ENCODE data around the gene ITGAL. TPM values are rescaled to one million over a fixed set of nuclear protein-coding genes. Genes with fewer than 3 reads are reported as not detected.

Gene ITGAL
- polyA plus RNA-seq, 1 donor (not counting 4 experiments of a cell fraction or from before 2014, with no cell fraction given), result not detected

DNA sequence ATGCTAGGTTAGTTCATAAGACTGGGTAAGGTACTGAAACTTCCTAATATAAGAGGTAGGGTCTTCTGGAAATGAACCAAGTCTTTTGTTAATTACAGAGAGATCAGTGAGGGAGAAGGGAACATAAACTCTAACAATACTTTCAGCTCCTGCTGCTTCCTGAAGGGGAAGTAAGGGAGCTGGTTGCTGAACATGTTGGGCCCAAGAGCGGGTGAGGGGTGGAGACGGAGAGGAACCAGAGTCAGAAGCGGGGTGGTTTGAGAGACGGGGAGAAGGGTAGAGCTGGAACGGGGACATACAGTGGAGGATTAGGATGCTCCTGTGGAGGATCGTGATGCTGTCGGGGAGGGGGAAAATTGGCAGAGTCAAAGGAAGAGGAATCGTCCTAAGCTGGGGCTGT lies 73.6 kb downstream of the ITGAL start:
- H3K9me1 ChIP-seq (ENCODE audit: control insufficient read depth, extremely low read depth, insufficient read depth, low read length), result no peaks in the 10 kb centered on the region
- H3K9ac ChIP-seq (ENCODE audit: control insufficient read depth, extremely low read depth, insufficient read depth, low read length), result no peak overlapping the region
- no peak overlapping the region for H2AFZ ChIP-seq (ENCODE audit: control insufficient read depth, low read length)
- no peaks in the 10 kb centered on the region for H4K20me1 ChIP-seq (ENCODE audit: control insufficient read depth, extremely low read depth, insufficient read depth, low read length)
- H3K27me3 ChIP-seq (ENCODE audit: control insufficient read depth, extremely low read depth, insufficient read depth, low read length), result no peaks in the 10 kb centered on the region
- H3K4me1 ChIP-seq (ENCODE audit: control insufficient read depth, extremely low read depth, insufficient read depth, low read length), result peaks cover 5% of the 10 kb centered on the region
- FAIRE-seq (no peak), DNase-seq (ENCODE audit: low read depth, low spot score) (no peak)
- H3K36me3 ChIP-seq (ENCODE audit: control insufficient read depth in 2 of 2, extremely low read depth in 1 of 2, insufficient read depth in 2 of 2, low read length in 2 of 2), result no peaks in the 10 kb centered on the region
- H3K27ac ChIP-seq (ENCODE audit: control insufficient read depth, insufficient read depth, low read length), result no peak overlapping the region
- dilution Hi-C loops (cut with MboI; ENCODE audit: extremely low pct_ligation_motif_present, low sequenced_read_pairs), result no loop called here
- H3K4me3 ChIP-seq (ENCODE audit: control insufficient read depth in 2 of 3, extremely low read depth in 1 of 3, insufficient read depth in 2 of 3, low read depth in 1 of 3, low read length in 3 of 3), result no peak overlapping the region
- H3K4me2 ChIP-seq (ENCODE audit: control insufficient read depth, extremely low read depth, insufficient read depth, low read depth, low read length), result no peak overlapping the region
- TF ChIP-seq EZH2 (IDR thresholded peaks at IDR 0.05; ENCODE audit: low read length), result no peak
- TF ChIP-seq, protein P1, sequence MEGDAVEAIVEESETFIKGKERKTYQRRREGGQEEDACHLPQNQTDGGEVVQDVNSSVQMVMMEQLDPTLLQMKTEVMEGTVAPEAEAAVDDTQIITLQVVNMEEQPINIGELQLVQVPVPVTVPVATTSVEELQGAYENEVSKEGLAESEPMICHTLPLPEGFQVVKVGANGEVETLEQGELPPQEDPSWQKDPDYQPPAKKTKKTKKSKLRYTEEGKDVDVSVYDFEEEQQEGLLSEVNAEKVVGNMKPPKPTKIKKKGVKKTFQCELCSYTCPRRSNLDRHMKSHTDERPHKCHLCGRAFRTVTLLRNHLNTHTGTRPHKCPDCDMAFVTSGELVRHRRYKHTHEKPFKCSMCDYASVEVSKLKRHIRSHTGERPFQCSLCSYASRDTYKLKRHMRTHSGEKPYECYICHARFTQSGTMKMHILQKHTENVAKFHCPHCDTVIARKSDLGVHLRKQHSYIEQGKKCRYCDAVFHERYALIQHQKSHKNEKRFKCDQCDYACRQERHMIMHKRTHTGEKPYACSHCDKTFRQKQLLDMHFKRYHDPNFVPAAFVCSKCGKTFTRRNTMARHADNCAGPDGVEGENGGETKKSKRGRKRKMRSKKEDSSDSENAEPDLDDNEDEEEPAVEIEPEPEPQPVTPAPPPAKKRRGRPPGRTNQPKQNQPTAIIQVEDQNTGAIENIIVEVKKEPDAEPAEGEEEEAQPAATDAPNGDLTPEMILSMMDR (optimal IDR thresholded peaks at IDR 0.05 in 1 of 3, IDR thresholded peaks at IDR 0.05 in 1 of 3, conservative IDR thresholded peaks at IDR 0.05 in 1 of 3; ENCODE audit: extremely low read depth in 1 of 3, insufficient read depth in 2 of 3, low read length in 3 of 3), result no peak
- H3K9me3 ChIP-seq (ENCODE audit: control insufficient read depth, low read depth, low read length), result no peaks in the 10 kb centered on the region
- H3K79me2 ChIP-seq (ENCODE audit: control insufficient read depth, insufficient read depth, low read length), result no peaks in the 10 kb centered on the region

DNA sequence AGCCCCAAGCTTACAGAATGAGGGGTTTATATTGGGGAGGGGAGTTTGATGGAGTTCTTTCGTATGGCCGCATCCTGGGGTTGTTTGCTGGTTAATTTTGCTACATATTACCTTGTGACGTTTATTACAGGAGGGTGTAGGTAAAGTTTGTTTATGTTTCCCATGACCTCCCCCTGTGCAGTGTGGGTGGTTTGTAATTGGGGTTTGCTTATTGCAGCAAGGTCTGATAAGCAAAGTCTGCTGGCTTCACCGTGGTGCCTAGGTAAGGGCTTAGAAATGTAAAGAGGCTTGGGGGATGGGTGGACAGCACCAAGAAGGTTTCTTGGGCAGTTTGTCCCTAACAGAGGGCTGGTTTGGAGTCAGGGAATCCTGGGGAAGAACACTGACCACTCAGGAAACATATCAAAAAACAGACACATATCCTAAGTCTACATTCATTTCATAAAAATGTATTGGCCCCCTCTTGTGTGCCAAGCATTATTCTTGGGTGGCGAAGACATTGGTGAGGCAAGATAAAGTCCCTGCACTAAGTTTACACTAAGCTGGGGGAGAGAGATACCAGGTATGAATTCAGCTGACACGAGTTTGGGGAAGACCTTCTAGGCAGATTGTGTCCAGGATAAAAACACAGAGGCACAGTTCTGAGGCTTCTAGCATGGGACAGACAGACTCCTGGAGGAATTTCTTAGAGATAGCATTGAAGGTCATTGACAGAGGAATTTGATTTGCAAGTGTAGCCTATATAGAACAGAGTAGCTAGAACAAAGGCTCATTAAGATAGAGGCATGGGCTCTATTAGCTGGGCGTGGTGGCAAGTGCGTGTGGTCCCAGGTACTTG lies 76.1 kb downstream of the ITGAL start:
- Histone ChIP-seq H3K27me3 (ENCODE audit: control insufficient read depth, extremely low read depth, insufficient read depth, low read length) (no peaks in the 10 kb centered on the region), H2AFZ (ENCODE audit: control insufficient read depth, low read length) (no peak overlapping the region), H3K4me1 (ENCODE audit: control insufficient read depth, extremely low read depth, insufficient read depth, low read length) (peaks cover 5% of the 10 kb centered on the region), H3K79me2 (ENCODE audit: control insufficient read depth, insufficient read depth, low read length) (no peaks in the 10 kb centered on the region), H3K4me2 (ENCODE audit: control insufficient read depth, extremely low read depth, insufficient read depth, low read depth, low read length) (no peak overlapping the region), H3K36me3 (ENCODE audit: control insufficient read depth in 2 of 2, extremely low read depth in 1 of 2, insufficient read depth in 2 of 2, low read length in 2 of 2) (no peaks in the 10 kb centered on the region), H4K20me1 (ENCODE audit: control insufficient read depth, extremely low read depth, insufficient read depth, low read length) (no peaks in the 10 kb centered on the region), H3K9me3 (ENCODE audit: control insufficient read depth, low read depth, low read length) (no peaks in the 10 kb centered on the region), H3K9me1 (ENCODE audit: control insufficient read depth, extremely low read depth, insufficient read depth, low read length) (no peaks in the 10 kb centered on the region), H3K9ac (ENCODE audit: control insufficient read depth, extremely low read depth, insufficient read depth, low read length) (no peak overlapping the region), H3K27ac (ENCODE audit: control insufficient read depth, insufficient read depth, low read length) (no peak overlapping the region), H3K4me3 (ENCODE audit: control insufficient read depth in 2 of 3, extremely low read depth in 1 of 3, insufficient read depth in 2 of 3, low read depth in 1 of 3, low read length in 3 of 3) (no peak overlapping the region)
- no peak for DNase-seq (ENCODE audit: low read depth, low spot score)
- dilution Hi-C loops (cut with MboI; ENCODE audit: extremely low pct_ligation_motif_present, low sequenced_read_pairs), result no loop called here
- FAIRE-seq, result no peak
- TF ChIP-seq, protein P1 (optimal IDR thresholded peaks at IDR 0.05 in 1 of 3, IDR thresholded peaks at IDR 0.05 in 1 of 3, conservative IDR thresholded peaks at IDR 0.05 in 1 of 3; ENCODE audit: extremely low read depth in 1 of 3, insufficient read depth in 2 of 3, low read length in 3 of 3), result no peak
- no peak for TF ChIP-seq EZH2 (IDR thresholded peaks at IDR 0.05; ENCODE audit: low read length)

Measured in keratinocyte (primary cell).